Astrocyte (in vitro differentiated cells and primary cell): ENCODE measurements around the gene GREB1L.

Source experiments
- CTCF ChIP-seq: IDR thresholded peaks from 2 replicates; pipeline ENCODE4 v1.5.1; 2011; ENCODE audit warnings: low read depth, mild to moderate bottlenecking, inconsistent platforms, low read length, moderate library complexity; ENCODE audit not compliant: insufficient read depth
- EZH2 ChIP-seq: IDR thresholded peaks from 2 replicates; pipeline ENCODE4 v1.6.1; 2012; ENCODE audit warnings: mild to moderate bottlenecking, low read length, inconsistent platforms; ENCODE audit not compliant: insufficient read depth

GRCh38 chr18:21479721-21480120, 237.7 kb downstream of the GREB1L start:
- TF ChIP-seq CTCF (no peak), EZH2 (no peak)
